Spinal cord (tissue), 10 donors: Measurements from ENCODE around the gene GGT5. TPM values are rescaled to one million over a fixed set of nuclear protein-coding genes. Genes with fewer than 3 reads are reported as not detected.
"Not testable (repeated sequence)": the region's sequence is repeated elsewhere in the genome, so short reads cannot be mapped to it uniquely, and the experiment has no call there.

Source experiments
- DNase-seq, 6 donors: peaks; one replicate each; pipeline versions ENCODE4 v3.0.0 to v3.0.0-alpha.2; 2013 to 2015; ENCODE audit warnings: low spot score in 6 of 6, low read depth in 4 of 6
- H3K27ac ChIP-seq: one replicate; pipeline ENCODE4 v1.5.1; 2013; ENCODE audit warnings: low read depth, low read length, control low read depth
- H3K27me3 ChIP-seq: one replicate; pipeline ENCODE4 v1.6.1; 2013; ENCODE audit warnings: low read length; ENCODE audit not compliant: control insufficient read depth, insufficient read depth
- H3K36me3 ChIP-seq: one replicate; pipeline ENCODE4 v1.6.1; 2013; ENCODE audit warnings: low read length; ENCODE audit not compliant: control insufficient read depth, insufficient read depth
- H3K4me1 ChIP-seq: one replicate; pipeline ENCODE4 v1.6.1; 2013; ENCODE audit warnings: low read length; ENCODE audit not compliant: control insufficient read depth, insufficient read depth
- H3K4me3 ChIP-seq: one replicate; pipeline ENCODE4 v1.5.1; 2013; ENCODE audit warnings: low read depth, low read length, control low read depth
- H3K9me3 ChIP-seq: one replicate; pipeline ENCODE4 v1.6.1; 2013; ENCODE audit warnings: low read length; ENCODE audit not compliant: control insufficient read depth, insufficient read depth
- WGBS: methylation state at CpG from one replicate; pipeline ENCODE4 v1.1.5; 2013; ENCODE audit warnings: missing lambda C conversion rate; ENCODE audit not compliant: insufficient coverage; 5-methylcytosine and 5-hydroxymethylcytosine counted together
- polyA plus RNA-seq, 2 donors: library from polyadenylated mRNA; unstranded; fragments of 120-200 nt; gene quantifications; one replicate each; pipeline ENCODE4 v1.2.1, GENCODE V29; 2013; ENCODE audit not compliant: insufficient read length in 2 of 2
- total RNA-seq, 2 donors: library from RNA; depleted of rRNA in 1 of 2; stranded (reverse); fragments of 120-200 nt in 1 of 2; fragments of >200 nt in 1 of 2; gene quantifications; one replicate each; pipeline versions ENCODE4 v1.2.3 to v1.2.4, GENCODE V29; 2013 to 2014
- donor health status: healthy.

GGT5 gene
- total and polyA plus RNA-seq, 4 donors = 2.9 to 12.3 (median 9.4) TPM

GRCh38 chr22:24248611-24249010 is 3.7 kb upstream of the GGT5 start:
- not testable (repeated sequence) for H3K4me3 ChIP-seq, H3K27ac ChIP-seq, H3K36me3 ChIP-seq, H3K27me3 ChIP-seq, DNase-seq, H3K9me3 ChIP-seq
- H3K4me1 ChIP-seq = peaks cover 37% of the 10 kb centered on the region
- WGBS = 100% methylated on average over 2 of the region's 15 CpGs

- H3K9me3 ChIP-seq = no peaks in the 10 kb centered on the region
- peak in 5 of 6 donors; percentile 46 to 90 (median 61) for DNase-seq
- H3K4me1 ChIP-seq = peaks cover 45% of the 10 kb centered on the region
- H3K27ac ChIP-seq = peak overlapping the region; percentile 25
- no peaks in the 10 kb centered on the region for H3K27me3 ChIP-seq
- H3K4me3 ChIP-seq = no peak overlapping the region
- H3K36me3 ChIP-seq = no peaks in the 10 kb centered on the region
- WGBS = 24% methylated on average over 20 of the region's 23 CpGs
These were observed 2.9 kb upstream of the GGT5 start for GRCh38 chr22:24247564-24248344.

GRCh38 chr22:24247011-24247507 is 2.2 kb upstream of the GGT5 start:
- Histone ChIP-seq H3K27me3 (no peaks in the 10 kb centered on the region), H3K9me3 (no peaks in the 10 kb centered on the region), H3K4me3 (no peak overlapping the region), H3K36me3 (no peaks in the 10 kb centered on the region), H3K4me1 (peaks cover 51% of the 10 kb centered on the region), H3K27ac (no peak overlapping the region)
- no peak for DNase-seq
- 79% methylated on average over 5 of the region's 6 CpGs for WGBS

- not testable (repeated sequence) for H3K9me3 ChIP-seq, H3K27me3 ChIP-seq, H3K36me3 ChIP-seq, H3K4me3 ChIP-seq
- peak in 1 of 6 donors; percentile 30 for DNase-seq
- 60% methylated on average over 7 of the region's 18 CpGs for WGBS
- peaks cover 51% of the 10 kb centered on the region for H3K4me1 ChIP-seq
- peak overlapping the region; percentile 33 for H3K27ac ChIP-seq
These were observed 991 bp upstream of the GGT5 start for GRCh38 chr22:24245584-24246561.

- peak in 1 of 6 donors; percentile 11 for DNase-seq
- Histone ChIP-seq H3K27ac (peak overlapping the region; percentile 61), H3K9me3 (no peaks in the 10 kb centered on the region), H3K27me3 (no peaks in the 10 kb centered on the region), H3K36me3 (no peaks in the 10 kb centered on the region), H3K4me3 (peak overlapping the region; percentile 9), H3K4me1 (peaks cover 51% of the 10 kb centered on the region)
- WGBS = 49% methylated on average over 18 of the region's 19 CpGs
These were observed 616 bp downstream of the GGT5 start for GRCh38 chr22:24244144-24244787.

- no CpG with 5 or more reads among the region's 3 CpGs for WGBS
- not testable (repeated sequence) for H3K27ac ChIP-seq, H3K27me3 ChIP-seq, H3K4me3 ChIP-seq, H3K9me3 ChIP-seq, H3K36me3 ChIP-seq
- DNase-seq = peak in 1 of 6 donors; percentile 9
- peaks cover 51% of the 10 kb centered on the region for H3K4me1 ChIP-seq
These were observed 1.5 kb downstream of the GGT5 start for GRCh38 chr22:24243417-24243816.

GRCh38 chr22:24240985-24241692 is 3.7 kb downstream of the GGT5 start:
- not testable (repeated sequence) for H3K27ac ChIP-seq, H3K27me3 ChIP-seq, H3K9me3 ChIP-seq, H3K36me3 ChIP-seq, H3K4me3 ChIP-seq, DNase-seq
- 100% methylated on average over 1 of the region's 9 CpGs for WGBS
- H3K4me1 ChIP-seq = peaks cover 35% of the 10 kb centered on the region

- no peak overlapping the region for H3K4me3 ChIP-seq
- WGBS = 90% methylated on average over 5 of the region's 6 CpGs
- H3K27ac ChIP-seq = no peak overlapping the region
These were observed 4.5 kb downstream of the GGT5 start for GRCh38 chr22:24240381-24240780.

More at GRCh38 chr22:24240381-24240780, 4.5 kb downstream of the GGT5 start:
- DNase-seq = no peak
- Histone ChIP-seq H3K9me3 (no peaks in the 10 kb centered on the region), H3K4me1 (peaks cover 28% of the 10 kb centered on the region), H3K27me3 (no peaks in the 10 kb centered on the region), H3K36me3 (no peaks in the 10 kb centered on the region)
